Thoracic aorta (tissue), 2 donors: Measurements from ENCODE around the gene NCAM2. TPM values are rescaled to one million over a fixed set of nuclear protein-coding genes. Genes with fewer than 3 reads are reported as not detected.

Experiments used
- ATAC-seq: fragments of 150-250 bp; one replicate; pipeline ENCODE4 v1.8.0; 2017; ENCODE audit warnings: low read depth; ENCODE audit not compliant: insufficient number of reproducible peaks, low FRiP score
- DNase-seq: peaks from one replicate; pipeline ENCODE4 v3.0.0-alpha.2; 2020; ENCODE audit warnings: low spot score
- H3K27ac ChIP-seq, 2 donors: fragments of 200-600 bp; sonication (generic); 1 replicate in 1 of 2; 2 replicates in 1 of 2; pipeline ENCODE4 v1.5.1; 2016; ENCODE audit warnings: mild to moderate bottlenecking in 2 of 2, moderate library complexity in 2 of 2
- H3K27me3 ChIP-seq: fragments of 200-600 bp; sonication (generic); replicated peaks from 2 replicates; pipeline ENCODE4 v1.6.0; 2016; ENCODE audit warnings: mild to moderate bottlenecking; ENCODE audit not compliant: insufficient read depth
- H3K36me3 ChIP-seq: fragments of 200-600 bp; sonication (generic); one replicate; pipeline ENCODE4 v1.5.1; 2016
- H3K4me1 ChIP-seq, 2 donors: fragments of 200-600 bp; sonication (generic); 1 replicate in 1 of 2; 2 replicates in 1 of 2; pipeline versions ENCODE4 v1.5.1 to v1.6.0; 2016; ENCODE audit warnings: low read depth in 2 of 2, mild to moderate bottlenecking in 1 of 2; ENCODE audit not compliant: control insufficient read depth in 1 of 2
- H3K4me3 ChIP-seq: fragments of 200-600 bp; sonication (generic); 2 replicates; pipeline ENCODE4 v1.5.1; 2016; ENCODE audit warnings: mild to moderate bottlenecking
- H3K9me3 ChIP-seq: fragments of 200-600 bp; sonication (generic); 2 replicates; pipeline ENCODE4 v1.5.1; 2016
- total RNA-seq, 2 donors: library from RNA; depleted of rRNA; stranded (reverse); fragments of >200 nt; gene quantifications; one replicate each; pipeline versions ENCODE4 v1.1.0 to v1.2.3, GENCODE V29; 2016
- TF ChIP-seq, protein P1 (sequence below): fragments of 200-600 bp; sonication (generic); IDR thresholded peaks from one replicate; pipeline ENCODE4 v1.5.1; 2019; ENCODE audit warnings: antibody characterized with exemption

NCAM2 gene
- total RNA-seq, 2 donors from 2014 or later = 0.99 to 1.4 TPM

DNA sequence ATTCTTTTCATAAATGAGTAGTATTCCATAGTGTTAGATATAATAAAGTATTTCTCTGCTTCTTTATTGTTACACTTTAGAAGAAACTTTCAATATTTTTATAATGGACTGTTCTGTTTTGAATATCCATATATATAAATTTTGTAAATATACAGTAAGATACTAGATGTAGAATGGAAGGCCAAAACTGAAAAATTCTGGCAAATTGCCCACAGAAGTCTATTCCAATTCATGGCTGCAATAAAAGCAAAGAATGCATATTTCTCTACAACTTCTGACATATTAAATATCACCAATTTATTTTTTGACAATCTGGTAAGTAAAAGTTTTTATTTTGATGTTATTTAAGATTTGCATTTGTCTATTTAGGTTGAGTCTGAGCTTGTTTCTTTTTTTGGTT lies 532.5 kb downstream of the NCAM2 start:
- H3K36me3 ChIP-seq = no peaks in the 10 kb centered on the region
- no peaks in the 10 kb centered on the region for H3K27me3 ChIP-seq
- no peak overlapping the region for H3K27ac ChIP-seq
- no peaks in the 10 kb centered on the region for H3K9me3 ChIP-seq
- H3K4me1 ChIP-seq = no peaks in the 10 kb centered on the region
- ATAC-seq (no peak), DNase-seq (no peak)
- no peak overlapping the region for H3K4me3 ChIP-seq
- TF ChIP-seq, protein P1, sequence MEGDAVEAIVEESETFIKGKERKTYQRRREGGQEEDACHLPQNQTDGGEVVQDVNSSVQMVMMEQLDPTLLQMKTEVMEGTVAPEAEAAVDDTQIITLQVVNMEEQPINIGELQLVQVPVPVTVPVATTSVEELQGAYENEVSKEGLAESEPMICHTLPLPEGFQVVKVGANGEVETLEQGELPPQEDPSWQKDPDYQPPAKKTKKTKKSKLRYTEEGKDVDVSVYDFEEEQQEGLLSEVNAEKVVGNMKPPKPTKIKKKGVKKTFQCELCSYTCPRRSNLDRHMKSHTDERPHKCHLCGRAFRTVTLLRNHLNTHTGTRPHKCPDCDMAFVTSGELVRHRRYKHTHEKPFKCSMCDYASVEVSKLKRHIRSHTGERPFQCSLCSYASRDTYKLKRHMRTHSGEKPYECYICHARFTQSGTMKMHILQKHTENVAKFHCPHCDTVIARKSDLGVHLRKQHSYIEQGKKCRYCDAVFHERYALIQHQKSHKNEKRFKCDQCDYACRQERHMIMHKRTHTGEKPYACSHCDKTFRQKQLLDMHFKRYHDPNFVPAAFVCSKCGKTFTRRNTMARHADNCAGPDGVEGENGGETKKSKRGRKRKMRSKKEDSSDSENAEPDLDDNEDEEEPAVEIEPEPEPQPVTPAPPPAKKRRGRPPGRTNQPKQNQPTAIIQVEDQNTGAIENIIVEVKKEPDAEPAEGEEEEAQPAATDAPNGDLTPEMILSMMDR = no peak

DNA sequence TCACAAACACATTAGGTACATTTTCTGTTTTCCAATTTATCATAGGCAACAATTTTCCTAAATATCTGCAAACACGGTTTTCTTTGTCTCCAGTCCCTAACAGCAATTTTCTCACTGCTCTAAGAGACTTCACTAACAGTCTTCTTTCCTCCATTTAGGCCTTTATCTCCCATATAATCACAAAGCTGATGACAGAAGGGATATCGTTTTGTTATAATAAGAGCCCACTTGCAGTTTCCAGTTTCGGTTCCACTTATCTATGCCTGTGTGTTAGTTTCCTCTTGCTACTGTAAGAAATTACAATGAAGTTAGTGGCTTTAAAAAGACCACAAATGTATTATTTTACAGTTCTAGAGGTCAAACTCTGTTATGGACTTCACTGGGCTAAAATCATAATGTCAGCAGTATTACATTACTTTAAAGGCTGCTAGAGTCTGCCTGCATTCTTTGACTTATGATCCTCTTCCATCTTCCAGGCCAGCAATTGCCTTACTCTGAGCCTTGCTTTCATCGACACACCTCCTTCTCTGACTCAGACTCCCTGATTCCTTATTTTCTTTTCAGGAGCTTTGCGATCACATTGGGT lies 549.3 kb downstream of the NCAM2 start:
- Histone ChIP-seq H3K4me1 (no peaks in the 10 kb centered on the region), H3K9me3 (no peaks in the 10 kb centered on the region), H3K27ac (no peak overlapping the region), H3K27me3 (no peaks in the 10 kb centered on the region), H3K36me3 (no peaks in the 10 kb centered on the region), H3K4me3 (no peak overlapping the region)
- TF ChIP-seq, protein P1 = no peak
- ATAC-seq = no peak
- no peak for DNase-seq

DNA sequence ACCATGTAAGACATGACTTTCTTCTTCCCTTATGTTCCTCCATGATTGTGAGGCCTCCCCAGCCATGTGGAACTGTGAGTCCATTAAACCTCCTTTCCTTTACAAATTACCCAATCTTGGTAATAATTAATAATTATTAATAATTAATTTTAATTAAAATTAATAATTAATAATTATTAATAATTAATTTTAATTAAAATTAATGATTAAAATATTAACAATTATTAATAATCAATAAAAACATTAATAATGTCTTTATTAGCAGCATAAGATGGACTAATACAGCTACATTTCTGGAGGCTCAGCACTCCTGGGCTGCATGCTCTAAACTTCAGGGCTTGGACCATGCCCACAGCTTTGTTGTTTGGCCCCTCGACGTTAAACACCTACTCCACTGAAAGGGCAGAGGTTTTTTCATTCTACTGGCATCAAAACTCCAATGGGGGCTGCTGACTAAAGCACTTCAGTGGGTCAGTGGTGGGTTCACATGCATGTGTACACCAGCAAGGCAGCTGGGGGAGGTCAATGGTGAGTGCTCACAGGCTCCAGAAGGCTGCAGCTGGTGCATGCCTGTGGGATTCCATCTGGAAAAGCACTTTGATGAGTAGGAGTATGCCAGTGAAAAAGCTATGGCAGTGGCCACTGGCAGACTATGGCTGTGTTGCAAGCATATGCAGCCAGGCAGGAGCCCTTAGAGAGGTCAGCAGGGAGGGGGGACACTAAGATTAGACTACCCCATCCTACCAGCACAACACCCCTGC lies 561.3 kb downstream of the NCAM2 start:
- no peak overlapping the region for H3K4me3 ChIP-seq
- DNase-seq = no peak
- H3K9me3 ChIP-seq = peaks cover 3% of the 10 kb centered on the region
- TF ChIP-seq, protein P1 = no peak
- no peak for ATAC-seq
- no peaks in the 10 kb centered on the region for H3K36me3 ChIP-seq
- H3K27ac ChIP-seq = no peak overlapping the region
- H3K27me3 ChIP-seq = no peaks in the 10 kb centered on the region
- H3K4me1 ChIP-seq = no peaks in the 10 kb centered on the region
